ENCODE data around the gene PDAP1.

- TF ChIP-seq CTCF (IDR thresholded peaks at IDR 0.05; ENCODE audit: poor library complexity) (no peak), EZH2 (IDR thresholded peaks at IDR 0.05; ENCODE audit: borderline replicate concordance) (no peak)
Observed at GRCh38 chr7:99372275-99373090, 35.9 kb downstream of the PDAP1 start.

All from hepatocyte (in vitro differentiated cells).